GM21619 (cell line): ENCODE measurements around the gene HLA-DOB.

Source experiments
- ATAC-seq: cut with Tn5 transposase; IDR thresholded peaks from one replicate; pipeline ENCODE4 v1.9.1; 2021; ENCODE audit not compliant: unreplicated experiment

The HLA-DOB gene

DNA sequence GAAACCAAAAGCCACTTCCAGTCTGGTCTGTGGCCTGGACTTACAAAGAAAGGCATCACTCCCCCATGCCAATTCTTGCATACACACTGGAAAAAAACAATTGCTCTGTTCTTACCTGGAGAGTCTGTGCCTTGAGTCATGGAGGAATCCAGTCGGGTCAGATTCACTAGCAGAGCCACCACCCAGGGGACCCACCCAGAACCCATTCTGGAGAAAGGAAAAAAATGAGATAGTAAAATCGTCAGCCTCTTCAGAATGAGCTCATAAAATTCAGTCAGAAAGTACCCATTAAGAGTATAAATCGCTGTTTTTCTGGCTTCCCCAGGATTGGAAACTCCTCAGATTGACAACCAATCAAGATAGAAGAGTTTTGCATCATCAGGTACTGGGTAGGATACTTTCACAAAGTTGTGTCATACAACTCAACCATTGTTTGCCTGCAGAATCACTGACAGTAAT lies at the start of gene HLA-DOB:
Gene HLA-DOB, minus strand, starts transcription at position 257 of the 459 bp plus-strand sequence. Its CDS starts 51 bp downstream, at position 206.
- ATAC-seq, result no peak

DNA sequence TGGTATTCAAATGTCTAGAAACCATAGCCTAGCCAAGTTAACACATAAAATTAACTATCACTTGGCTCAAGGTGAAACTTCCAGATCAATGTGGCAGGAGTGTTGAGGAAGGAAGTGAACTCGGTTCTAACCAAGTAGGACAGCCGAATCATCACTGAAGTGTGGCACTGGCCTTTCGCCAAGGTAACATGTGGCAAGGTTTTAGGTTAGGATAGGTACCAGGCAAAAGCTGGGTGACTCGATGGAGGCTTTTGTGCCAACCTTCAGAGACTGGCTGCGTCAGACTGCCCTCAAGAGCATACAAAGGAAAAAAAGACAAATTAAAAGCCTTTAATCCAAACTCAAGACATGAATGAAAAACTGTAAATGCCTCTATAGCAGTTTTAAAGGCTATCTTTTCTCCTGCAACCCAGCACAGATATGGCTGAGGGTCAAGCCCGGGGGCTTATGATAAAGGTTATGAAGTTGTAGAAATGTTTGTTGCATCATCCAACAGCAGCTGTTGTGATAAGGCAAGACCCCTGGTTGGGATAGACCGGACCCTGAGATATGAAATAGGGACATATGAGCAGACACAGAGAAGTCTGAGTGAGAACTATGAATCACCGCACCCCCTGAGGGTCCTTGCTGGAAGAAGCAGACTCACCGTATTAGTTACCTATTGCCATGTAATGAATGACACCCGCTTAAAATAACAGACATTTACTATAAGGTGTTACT lies 49.1 kb upstream of the HLA-DOB start:
- no peak for ATAC-seq

DNA sequence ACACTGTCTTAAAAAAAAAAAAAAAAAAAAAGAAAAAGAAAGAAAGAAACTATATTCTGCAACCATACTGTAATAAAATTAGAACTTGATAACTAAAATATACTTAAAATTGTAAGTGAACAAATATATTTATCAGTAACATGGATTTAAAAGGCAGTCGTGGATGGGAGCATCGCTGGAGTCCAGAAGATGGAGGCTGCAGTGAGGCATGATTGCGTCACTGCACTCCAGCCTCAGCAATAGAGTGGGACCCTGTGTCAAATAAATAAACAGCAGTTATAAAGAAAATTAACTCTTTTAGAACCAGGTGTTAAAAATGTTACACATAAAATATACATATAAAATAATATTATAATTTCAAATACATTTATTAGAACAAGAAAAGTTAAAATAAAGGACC lies 45.9 kb upstream of the HLA-DOB start:
- ATAC-seq, result no peak

DNA sequence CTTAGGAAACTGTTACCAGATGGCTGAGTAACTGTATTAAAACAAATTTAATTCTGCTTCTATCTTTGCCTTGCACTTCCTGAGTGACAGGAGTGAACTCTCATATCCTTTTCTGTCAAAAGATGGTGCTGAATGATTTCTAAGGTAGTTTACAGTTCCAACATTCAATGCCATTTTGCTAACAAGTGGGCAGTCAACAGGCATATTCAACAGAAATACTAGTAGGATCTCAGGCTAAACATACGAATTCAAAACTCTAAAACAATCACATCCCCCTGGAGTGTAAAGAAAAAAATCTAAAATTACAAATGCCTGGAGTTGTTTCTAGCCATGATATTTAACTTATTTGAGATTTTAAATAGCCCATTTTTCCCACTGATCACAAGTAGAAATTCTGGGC lies 43.9 kb upstream of the HLA-DOB start:
- ATAC-seq, result no peak

DNA sequence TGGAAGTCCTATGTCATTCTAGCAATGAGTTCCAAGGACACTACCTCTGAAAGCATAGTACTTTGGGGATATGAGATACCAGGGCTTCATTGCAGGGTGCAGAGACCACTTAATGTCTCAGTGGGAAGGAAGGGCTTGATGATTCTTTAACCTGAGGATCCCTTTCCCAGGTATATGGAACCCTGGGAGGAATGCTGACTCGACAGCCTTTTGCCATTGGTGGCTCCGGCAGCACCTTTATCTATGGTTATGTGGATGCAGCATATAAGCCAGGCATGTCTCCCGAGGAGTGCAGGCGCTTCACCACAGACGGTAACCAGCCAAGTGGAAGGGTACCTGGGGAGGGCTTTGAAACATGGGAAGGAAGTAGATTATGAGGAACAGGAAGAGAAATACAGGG lies 41.4 kb upstream of the HLA-DOB start:
- no peak for ATAC-seq

DNA sequence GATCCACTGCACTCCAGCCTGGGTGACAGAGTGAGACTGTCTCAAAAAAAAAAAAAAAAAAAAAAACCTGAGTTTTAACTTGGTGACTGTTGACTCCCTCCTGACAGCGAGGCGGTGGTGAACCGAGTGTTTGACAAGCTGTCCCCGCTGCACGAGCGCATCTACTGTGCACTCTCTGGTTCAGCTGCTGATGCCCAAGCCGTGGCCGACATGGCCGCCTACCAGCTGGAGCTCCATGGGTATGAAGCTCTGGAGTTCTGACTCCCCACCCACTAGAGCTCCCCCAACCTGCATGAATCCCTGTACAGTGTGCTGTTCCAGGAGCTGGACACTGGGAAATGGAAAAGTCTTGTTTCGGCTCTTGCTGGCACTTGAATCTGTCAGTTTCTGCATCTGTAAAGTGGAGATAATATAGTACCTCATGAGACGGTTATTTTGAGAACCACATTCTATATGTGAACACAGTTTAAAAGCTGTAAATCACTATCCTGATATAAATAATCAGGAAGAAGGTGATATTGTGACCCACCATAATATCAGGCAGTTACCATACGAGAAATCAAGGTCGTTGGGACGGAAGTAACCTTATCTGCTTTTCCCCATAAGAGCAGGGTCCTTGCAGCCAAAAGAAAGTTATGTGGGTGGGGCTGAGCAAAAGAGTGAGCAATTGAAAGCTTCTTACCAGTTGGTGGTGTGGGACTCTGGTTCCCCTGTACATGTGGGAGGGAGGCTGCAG lies 40.5 kb upstream of the HLA-DOB start:
- ATAC-seq, result no peak

DNA sequence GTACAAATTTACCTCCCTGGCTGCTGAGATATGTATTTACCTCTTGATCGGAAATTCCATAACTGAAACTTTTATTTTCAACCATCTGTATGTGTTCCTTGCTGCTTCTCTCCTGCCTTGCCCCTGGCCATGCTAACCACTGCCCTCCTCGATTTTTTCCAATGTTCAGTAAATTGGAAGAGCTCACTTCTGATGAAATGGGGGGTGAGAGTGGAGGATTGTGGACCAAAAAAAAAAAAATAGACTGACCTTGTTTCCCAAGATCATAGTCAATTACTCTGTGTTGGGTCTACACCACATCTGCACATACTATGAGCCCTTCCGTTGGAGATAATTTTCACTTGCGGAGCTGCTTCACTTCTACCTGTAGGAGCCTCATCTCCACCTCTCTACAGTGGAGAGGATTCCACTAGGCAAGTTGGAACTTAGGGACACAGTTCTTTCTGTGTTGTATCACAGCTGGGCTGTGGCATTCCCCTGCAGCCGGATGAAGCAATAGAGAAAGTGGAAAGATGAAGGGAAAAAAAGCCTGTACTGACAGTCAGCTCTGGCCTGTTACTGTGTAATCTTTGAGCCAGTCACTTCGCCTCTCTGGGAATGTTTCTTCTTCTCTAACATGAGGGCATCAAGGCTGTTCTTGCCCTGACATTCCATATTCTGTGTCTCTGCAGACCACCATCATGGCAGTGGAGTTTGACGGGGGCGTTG lies 38.8 kb upstream of the HLA-DOB start:
- ATAC-seq, result no peak

DNA sequence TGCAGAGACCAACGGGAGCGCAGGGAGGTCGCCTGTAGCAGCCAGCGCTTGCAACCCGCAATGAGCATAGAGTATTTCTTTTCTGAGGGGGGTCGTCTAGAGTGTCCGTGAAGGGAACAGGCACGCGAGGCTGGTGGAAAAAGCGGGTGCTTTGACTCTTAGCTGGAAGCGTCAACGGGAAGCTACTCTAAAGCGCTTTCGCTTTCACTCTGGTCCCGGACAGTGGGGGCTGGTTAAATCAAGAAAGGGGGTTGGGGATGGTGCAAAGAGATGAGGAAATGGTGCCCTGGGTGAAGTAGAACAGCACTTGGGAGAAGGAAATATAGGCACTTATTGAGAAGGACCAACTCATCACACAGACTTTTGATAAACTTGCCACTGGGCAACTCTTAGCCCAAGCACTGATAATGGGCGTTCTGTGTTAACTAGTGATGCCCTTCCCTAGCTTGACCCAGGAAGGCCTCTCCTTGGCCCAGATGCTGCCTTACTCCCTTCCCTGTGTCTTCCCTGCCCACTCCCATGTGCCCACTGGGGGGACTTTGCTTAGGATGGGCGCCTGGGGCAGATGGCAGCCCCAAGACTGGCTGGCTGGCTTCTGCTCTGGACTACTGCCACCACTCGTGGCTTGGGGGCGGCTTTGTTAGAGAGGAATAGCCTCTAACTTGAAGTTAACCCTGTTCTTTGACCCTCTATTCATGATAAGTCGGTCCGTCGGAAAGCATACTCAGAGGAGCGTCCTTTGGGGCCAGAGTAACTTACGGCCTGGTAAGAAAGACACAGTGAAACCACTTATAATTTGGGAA lies 37.8 kb upstream of the HLA-DOB start:
- ATAC-seq, result peak; percentile 9

DNA sequence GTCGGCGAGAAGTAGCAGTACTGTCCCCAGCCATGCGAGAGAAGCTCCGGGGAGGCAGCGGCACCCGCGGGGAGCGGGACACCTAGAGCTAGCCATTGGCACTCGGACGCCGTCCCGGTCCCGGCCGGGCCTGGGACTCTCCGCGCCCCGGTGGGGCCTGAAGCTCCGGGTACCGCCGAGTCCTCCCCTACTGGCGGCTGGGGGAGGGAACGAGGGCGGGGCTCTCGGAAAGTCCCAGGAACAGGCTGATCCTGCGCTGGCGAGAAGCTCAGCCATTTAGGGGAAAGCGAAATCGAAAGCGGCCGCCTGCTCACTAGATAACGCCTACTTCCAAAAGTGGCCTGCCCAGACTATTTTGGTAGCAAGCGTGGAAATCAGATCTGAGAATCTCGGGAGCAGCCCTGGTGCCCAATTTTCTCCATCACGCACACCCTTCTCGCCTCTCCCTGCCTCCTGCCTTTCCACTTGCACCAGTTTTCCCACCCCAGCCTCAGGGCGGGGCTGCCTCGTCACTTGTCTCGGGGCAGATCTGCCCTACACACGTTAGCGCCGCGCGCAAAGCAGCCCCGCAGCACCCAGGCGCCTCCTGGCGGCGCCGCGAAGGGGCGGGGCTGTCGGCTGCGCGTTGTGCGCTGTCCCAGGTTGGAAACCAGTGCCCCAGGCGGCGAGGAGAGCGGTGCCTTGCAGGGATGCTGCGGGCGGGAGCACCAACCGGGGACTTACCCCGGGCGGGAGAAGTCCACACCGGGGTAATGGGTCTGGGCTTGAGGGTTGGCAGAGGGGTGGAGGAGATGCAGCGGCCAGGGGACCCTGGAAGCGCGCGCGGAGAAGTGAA lies 37.0 kb upstream of the HLA-DOB start, which contains the start of the genes PSMB9 and TAP1:
Gene PSMB9, plus strand, starts transcription at position 652 of the 835 bp plus-strand sequence. Its CDS starts 38 bp downstream, at position 690.
Gene TAP1, minus strand, starts transcription at position 164 of the 835 bp plus-strand sequence. Its CDS starts 68 bp downstream, at position 96.
- peak; percentile 69 for ATAC-seq

DNA sequence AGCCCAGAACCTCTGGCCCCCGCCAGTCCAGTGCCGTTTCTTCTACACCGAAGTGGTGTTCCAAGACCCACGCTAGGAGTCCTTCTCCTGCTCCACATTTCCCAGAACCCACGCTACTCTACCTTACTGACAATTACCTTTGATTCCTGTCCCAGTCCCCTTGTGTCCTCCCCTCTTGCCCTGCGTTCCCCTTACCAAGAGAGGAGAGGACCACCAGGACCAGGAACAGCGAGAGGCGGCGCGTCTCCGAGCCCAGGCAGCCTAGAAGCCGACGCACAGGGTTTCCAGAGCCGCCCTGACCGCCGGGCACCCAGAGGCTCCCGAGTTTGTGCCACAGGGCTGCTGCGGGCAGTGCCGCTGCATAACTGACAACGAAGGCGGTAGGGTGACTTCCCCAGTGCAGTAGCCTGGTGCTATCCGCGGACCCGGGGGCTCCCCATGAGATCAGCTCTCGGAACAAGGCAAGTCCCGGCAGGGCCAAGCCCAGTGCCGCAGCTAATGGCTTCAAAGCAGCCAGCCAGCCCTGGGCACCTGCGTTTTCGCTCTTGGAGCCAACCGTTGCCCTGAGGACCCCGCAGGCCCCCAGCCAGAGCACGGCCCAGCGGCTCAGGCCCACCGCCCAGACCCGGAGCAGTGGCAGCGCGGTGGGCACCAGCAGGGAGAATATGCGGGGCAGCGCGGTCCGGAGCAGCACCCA lies 36.2 kb upstream of the HLA-DOB start:
- peak; percentile 26 for ATAC-seq

DNA sequence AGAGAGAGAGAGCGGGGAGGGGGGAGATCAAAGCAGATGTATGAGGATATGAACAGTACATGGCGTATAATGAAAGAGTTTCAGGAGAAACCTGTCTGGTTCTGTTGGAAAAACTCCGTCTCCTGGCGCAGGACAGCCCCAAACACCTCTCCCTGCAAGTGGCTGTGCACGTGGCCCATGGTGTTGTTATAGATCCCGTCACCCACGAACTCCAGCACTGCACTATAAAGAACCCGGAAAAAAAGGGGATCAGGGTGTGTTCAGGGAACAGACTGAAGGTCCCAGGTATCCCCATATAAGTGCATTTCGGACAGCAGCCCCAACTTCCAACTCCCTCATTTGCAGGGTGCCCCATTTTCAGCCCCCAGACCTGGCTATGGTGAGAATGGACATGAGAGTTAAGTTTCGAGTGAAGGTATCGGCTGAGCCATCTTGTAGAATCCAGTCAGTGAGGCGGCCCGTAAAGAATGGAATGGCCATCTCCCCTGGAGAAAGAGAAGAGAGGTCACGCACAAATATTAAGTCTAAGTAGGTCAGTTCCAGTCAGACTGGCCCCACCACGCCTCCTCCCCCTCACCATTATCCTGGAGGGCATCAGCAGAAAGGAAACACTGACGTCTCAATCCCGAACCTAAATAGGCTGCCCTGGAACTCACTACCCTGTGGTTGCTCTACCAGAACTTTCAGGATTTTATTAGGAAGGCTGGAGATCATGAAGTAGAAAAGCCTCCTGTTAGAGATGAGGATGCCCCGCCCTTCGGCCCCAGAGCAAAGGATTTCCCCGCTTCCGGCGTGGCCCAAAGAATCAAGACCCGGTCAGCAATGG lies 35.4 kb upstream of the HLA-DOB start:
- no peak for ATAC-seq

DNA sequence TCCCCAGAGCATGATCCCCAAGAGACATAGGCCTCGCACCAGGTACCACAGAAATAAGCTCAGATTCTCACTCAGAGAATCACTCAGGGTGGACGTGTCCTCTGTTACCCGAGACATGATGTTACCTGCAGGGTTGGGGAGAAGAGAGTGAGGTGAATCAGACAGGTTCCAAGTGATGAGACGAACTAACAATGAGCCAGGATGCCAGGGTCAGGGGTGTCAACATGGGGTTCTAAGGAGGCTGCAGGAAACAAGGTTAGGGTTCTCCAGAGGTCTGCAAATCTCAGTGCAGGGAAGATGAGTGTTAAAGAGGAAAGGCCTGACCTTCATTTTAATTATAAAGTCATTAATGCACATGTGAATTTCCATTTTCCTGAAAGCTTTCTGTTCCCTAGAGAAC lies 34.2 kb upstream of the HLA-DOB start:
- no peak for ATAC-seq

DNA sequence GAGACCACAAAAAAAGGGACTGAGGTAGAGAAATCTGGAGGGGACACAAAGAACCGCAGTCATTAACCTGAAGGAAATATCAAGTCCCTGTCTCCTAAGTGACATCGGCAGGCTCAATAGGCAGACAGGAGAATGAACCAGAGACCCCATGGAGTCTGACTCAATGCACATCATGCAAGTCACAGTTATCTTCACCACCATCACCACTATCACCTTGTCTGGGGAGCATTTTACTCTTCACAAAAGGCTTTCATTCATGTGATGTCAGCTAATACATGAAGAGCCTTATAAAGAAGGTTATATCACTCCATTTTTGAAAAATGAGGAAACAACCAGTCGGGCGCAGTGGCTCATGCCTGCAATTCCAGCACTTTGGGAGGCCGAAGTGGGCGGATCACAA lies 32.3 kb upstream of the HLA-DOB start:
- ATAC-seq, result no peak

DNA sequence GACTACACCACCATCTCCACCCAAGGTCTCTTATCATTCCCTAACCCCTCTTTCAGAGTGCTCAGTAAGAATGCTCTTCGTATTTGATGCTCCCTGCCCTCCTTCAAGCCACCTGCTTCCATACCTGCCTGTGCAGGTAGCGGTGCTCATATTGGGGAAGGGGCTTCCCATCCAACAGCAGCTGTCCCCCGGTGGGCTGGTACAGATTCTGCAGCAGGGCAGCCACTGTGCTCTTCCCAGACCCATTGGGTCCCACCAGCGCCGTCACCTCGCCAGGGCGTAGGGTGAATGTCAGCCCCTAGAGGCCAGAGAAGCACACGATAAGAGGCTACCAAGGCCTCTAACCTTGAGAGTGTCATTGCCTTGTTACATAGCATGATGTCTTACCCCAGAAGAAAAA lies 31.0 kb upstream of the HLA-DOB start:
- ATAC-seq, result no peak

DNA sequence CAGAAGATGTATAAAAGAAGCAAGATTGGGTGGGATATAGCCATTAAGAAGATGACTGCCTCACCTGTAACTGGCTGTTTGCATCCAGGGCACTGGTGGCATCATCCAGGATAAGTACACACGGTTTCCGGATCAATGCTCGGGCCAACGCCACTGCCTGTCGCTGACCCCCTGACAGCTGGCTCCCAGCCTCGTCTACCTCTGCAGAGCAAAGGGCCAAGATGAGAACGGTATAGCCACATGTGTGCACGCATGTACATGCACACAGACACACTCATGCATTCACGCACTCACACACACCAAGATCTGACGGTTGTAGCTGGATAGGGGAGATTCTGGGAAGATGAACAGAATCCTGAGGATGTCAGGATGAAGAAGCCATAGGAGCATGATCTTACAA lies 30.2 kb upstream of the HLA-DOB start:
- no peak for ATAC-seq

DNA sequence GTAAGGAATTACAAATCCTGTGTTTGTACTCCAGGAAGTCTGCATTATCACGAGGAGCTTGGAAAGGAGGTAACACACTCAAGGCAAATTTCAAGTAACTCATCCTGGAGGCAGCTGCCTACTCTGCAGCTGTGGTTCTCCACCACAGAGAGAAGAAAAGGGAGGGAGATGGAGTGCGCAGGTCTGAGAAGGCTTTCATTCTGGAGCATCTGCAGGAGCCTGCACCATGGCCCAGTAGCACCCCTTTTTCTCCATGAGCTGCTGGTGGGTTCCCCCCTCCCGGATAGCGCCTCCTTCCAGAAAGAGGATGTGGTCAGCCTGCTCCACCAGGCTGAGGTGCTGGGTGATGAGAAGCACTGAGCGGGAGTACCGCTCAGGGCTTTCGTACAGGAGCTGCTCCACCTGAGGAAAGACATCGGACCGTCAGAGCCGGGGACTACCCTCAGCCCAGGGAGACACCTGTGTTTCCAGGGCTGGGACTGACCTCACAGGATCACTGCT lies 28.6 kb upstream of the HLA-DOB start:
- no peak for ATAC-seq

DNA sequence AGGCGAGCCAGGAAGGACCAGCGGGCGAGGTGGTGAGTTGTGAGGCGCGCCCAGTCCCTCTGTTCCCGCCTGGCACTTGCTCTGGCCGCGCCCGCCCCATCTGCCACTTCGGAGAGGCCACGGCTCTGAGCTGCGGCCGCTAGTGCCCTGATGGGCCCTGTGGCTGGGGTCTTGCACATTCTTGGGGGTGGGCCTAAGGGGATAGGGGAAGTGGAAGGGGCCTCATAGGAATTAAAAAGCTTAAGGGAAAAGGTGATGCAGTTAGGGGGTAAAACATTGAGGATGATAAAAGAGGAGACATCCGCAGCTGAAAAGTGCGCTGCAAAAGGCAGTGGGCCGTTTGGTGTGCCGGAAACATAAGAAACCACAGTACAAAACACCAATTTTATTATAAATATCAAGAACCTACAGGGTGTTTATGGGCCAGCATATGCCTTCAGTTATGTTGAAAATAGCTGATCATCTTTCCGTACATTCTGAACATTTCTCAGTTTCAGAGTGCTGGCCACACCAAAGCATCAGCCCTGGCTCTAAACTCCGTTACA lies 28.1 kb upstream of the HLA-DOB start:
- no peak for ATAC-seq
